RWPE1 (cell line): ENCODE results near the gene FGFR1OP2.
"Not testable (repeated sequence)": the region's sequence is repeated elsewhere in the genome, so short reads cannot be mapped to it uniquely, and the experiment has no call there.

ENCODE experiments used
- CTCF ChIA-PET: fragments of 350-600 bp; sonication (Branson Sonifier 250); formaldehyde crosslinking; extraction: SDS; loops from one replicate; lab custom pipeline; 2021; lab: Yijun Ruan, JAX
- POLR2A ChIA-PET: fragments of 400-600 bp; formaldehyde crosslinking; extraction: SDS; loops from one replicate; lab custom pipeline; 2020; ENCODE audit warnings: antibody characterized with exemption; ENCODE audit not compliant: low non-redundant PET; lab: Yijun Ruan, JAX
- DNase-seq: peaks from one replicate; pipeline ENCODE4 v3.0.0; 2012; ENCODE audit warnings: low spot score
- H3K27ac ChIP-seq: fragments of 450-650 bp; 2 replicates; pipeline ENCODE4 v1.5.1; 2017
- CTCF ChIP-seq: fragments of 450-650 bp; conservative IDR thresholded peaks from 2 replicates; pipeline ENCODE4 v1.5.1; 2017; ENCODE audit warnings: low read depth, mild to moderate bottlenecking

FGFR1OP2 gene

GRCh38 chr12:26937863-26938700 is at the start of gene FGFR1OP2, which contains the start of gene INTS13:
FGFR1OP2 (plus strand) TSS chr12:26938470; CDS start chr12:26954159, 15,689 bp downstream.
INTS13 (minus strand) TSS chr12:26937981; CDS start chr12:26936803, 1,178 bp downstream.
- POLR2A ChIA-PET = no interaction called here
- CTCF ChIA-PET = interaction anchor here (0.6 to 0.8 kb wide), 2 partner anchors 16 to 376 kb away, joined by 4 read pairs; no protein-coding TSS in a partner anchor
- H3K27ac ChIP-seq = peak within 1 kb of the TSS; percentile 93
- TF ChIP-seq CTCF = no peak
- peak; percentile 96 for DNase-seq

- POLR2A ChIA-PET = no interaction called here
- CTCF ChIA-PET = no interaction called here
These were observed 47.5 kb upstream of the FGFR1OP2 start for GRCh38 chr12:26890784-26891183.

GRCh38 chr12:26891704-26892103 is 46.6 kb upstream of the FGFR1OP2 start:
- ChIA-PET POLR2A (no interaction called here), CTCF (interaction anchor here (0.7 kb wide), 1 partner anchor 13 kb away, joined by 3 read pairs; no protein-coding TSS in a partner anchor)
- no peak for TF ChIP-seq CTCF
- DNase-seq = no peak
- no peak overlapping the region for H3K27ac ChIP-seq

More at GRCh38 chr12:26890784-26891183, 47.5 kb upstream of the FGFR1OP2 start:
- TF ChIP-seq CTCF = no peak
- no peak for DNase-seq
- H3K27ac ChIP-seq = no peak overlapping the region

- TF ChIP-seq CTCF = no peak
- no peak overlapping the region for H3K27ac ChIP-seq
- ChIA-PET CTCF (no interaction called here), POLR2A (no interaction called here)
- DNase-seq = no peak
These were observed 42.6 kb upstream of the FGFR1OP2 start for GRCh38 chr12:26895672-26896071.

GRCh38 chr12:26896913-26897312 is 41.4 kb upstream of the FGFR1OP2 start:
- ChIA-PET CTCF (no interaction called here), POLR2A (no interaction called here)
- no peak for DNase-seq
- no peak overlapping the region for H3K27ac ChIP-seq
- no peak for TF ChIP-seq CTCF

- DNase-seq, POLR2A ChIA-PET: not testable (repeated sequence)
- CTCF ChIA-PET = interaction anchor here (1.5 kb wide), 1 partner anchor 18 kb away, joined by 6 read pairs; no protein-coding TSS in a partner anchor
These were observed 34.9 kb upstream of the FGFR1OP2 start for GRCh38 chr12:26903396-26903795.

GRCh38 chr12:26906024-26906423 is 32.2 kb upstream of the FGFR1OP2 start:
- DNase-seq = no peak
- H3K27ac ChIP-seq = no peak overlapping the region
- POLR2A ChIA-PET = no interaction called here
- CTCF ChIA-PET = no interaction called here
- TF ChIP-seq CTCF = no peak

More at GRCh38 chr12:26903396-26903795, 34.9 kb upstream of the FGFR1OP2 start:
- H3K27ac ChIP-seq = not testable (repeated sequence)
